IPS-20b (cell line): Measurements from ENCODE around the gene EPGN.
"Not testable (repeated sequence)": the region's sequence is repeated elsewhere in the genome, so short reads cannot be mapped to it uniquely, and the experiment has no call there.

Experiments
- H3K27ac ChIP-seq: one replicate; pipeline ENCODE4 v1.5.1; 2013; ENCODE audit warnings: low read length
- H3K27me3 ChIP-seq: 2 replicates; pipeline ENCODE4 v1.6.1; 2013; ENCODE audit warnings: mild to moderate bottlenecking, low read length, inconsistent platforms; ENCODE audit not compliant: insufficient read depth
- H3K36me3 ChIP-seq: 2 replicates; pipeline ENCODE4 v1.6.1; 2013; ENCODE audit warnings: low read depth, mild to moderate bottlenecking, inconsistent platforms, low read length, moderate library complexity; ENCODE audit not compliant: insufficient read depth
- H3K4me1 ChIP-seq: 2 replicates; pipeline ENCODE4 v1.6.1; 2013; ENCODE audit warnings: mild to moderate bottlenecking, control low read depth, inconsistent platforms, low read length, moderate library complexity; ENCODE audit not compliant: insufficient read depth
- H3K4me3 ChIP-seq: 2 replicates; pipeline ENCODE4 v1.5.1; 2013; ENCODE audit warnings: mild to moderate bottlenecking, low read length, inconsistent platforms
- H3K9ac ChIP-seq: 2 replicates; pipeline ENCODE4 v1.6.1; 2013; ENCODE audit warnings: low read depth, mild to moderate bottlenecking, inconsistent platforms, low read length, moderate library complexity
- H3K9me3 ChIP-seq: 2 replicates; pipeline ENCODE4 v1.6.1; 2013; ENCODE audit warnings: mild to moderate bottlenecking, low read depth, low read length, inconsistent platforms; ENCODE audit not compliant: insufficient read depth

The EPGN gene

GRCh38 chr4:74325886-74326285, 17.6 kb downstream of the EPGN start:
- no peak overlapping the region for H3K4me3 ChIP-seq
- H3K27ac ChIP-seq, result no peak overlapping the region
- H3K9ac ChIP-seq, result no peak overlapping the region
- no peaks in the 10 kb centered on the region for H3K27me3 ChIP-seq
- H3K36me3 ChIP-seq, result no peaks in the 10 kb centered on the region
- H3K9me3 ChIP-seq, result no peaks in the 10 kb centered on the region
- peaks cover 11% of the 10 kb centered on the region; the same call in 1 of the 2 replicates for H3K4me1 ChIP-seq

DNA sequence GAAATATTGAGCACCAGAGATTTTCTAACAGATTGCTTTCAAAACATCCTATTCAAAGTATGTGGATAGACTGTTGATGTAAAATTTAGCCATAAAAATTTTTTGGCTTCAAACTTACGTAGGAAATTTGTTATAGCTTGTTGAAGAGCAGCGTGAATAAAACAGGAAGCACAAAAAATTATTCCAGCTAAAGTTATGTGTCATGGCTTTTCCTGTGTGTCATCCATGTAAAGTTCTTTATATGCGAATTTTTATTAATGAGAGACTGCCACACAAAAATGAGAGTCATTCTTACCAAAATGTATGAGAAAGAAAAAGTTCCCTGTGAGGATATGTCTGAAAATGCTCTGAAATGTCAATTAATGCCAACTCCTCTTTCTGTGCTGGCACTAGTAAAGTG, 19.5 kb downstream of the EPGN start:
- Histone ChIP-seq H3K27me3 (no peaks in the 10 kb centered on the region), H3K27ac (no peak overlapping the region), H3K36me3 (no peaks in the 10 kb centered on the region), H3K9me3 (no peaks in the 10 kb centered on the region), H3K9ac (no peak overlapping the region), H3K4me3 (no peak overlapping the region), H3K4me1 (peaks cover 9% of the 10 kb centered on the region; the same call in 1 of the 2 replicates)

DNA sequence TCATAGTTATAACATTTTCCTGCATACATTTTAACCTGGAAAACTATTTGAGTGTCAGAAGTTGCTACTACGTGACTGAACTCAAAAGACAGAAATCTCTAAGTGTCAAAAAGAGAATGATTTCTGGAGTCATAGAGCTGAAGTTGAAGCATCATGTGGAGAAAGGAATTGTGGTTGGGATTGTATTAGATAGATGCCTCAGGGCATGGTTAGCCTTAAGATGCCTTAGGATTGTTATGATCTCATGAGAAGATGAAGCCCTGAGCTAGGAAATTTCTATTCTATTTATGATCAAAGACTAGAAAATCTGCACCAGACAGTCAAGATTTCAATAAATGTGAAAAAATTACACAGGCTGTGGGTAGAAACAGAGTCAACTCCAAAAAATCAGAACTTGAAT, 20.2 kb downstream of the EPGN start:
- no peaks in the 10 kb centered on the region for H3K27me3 ChIP-seq
- H3K4me3 ChIP-seq, result no peak overlapping the region
- no peaks in the 10 kb centered on the region for H3K36me3 ChIP-seq
- no peaks in the 10 kb centered on the region for H3K9me3 ChIP-seq
- peaks cover 7% of the 10 kb centered on the region; the same call in 1 of the 2 replicates for H3K4me1 ChIP-seq
- H3K27ac ChIP-seq, result no peak overlapping the region
- H3K9ac ChIP-seq, result no peak overlapping the region

- Histone ChIP-seq H3K4me3 (no peak overlapping the region), H3K9ac (no peak overlapping the region), H3K9me3 (no peaks in the 10 kb centered on the region), H3K4me1 (no peaks in the 10 kb centered on the region; the same call in 1 of the 2 replicates), H3K27ac (no peak overlapping the region), H3K27me3 (no peaks in the 10 kb centered on the region), H3K36me3 (no peaks in the 10 kb centered on the region)
These were observed 21.0 kb downstream of the EPGN start for GRCh38 chr4:74329307-74329706.

DNA sequence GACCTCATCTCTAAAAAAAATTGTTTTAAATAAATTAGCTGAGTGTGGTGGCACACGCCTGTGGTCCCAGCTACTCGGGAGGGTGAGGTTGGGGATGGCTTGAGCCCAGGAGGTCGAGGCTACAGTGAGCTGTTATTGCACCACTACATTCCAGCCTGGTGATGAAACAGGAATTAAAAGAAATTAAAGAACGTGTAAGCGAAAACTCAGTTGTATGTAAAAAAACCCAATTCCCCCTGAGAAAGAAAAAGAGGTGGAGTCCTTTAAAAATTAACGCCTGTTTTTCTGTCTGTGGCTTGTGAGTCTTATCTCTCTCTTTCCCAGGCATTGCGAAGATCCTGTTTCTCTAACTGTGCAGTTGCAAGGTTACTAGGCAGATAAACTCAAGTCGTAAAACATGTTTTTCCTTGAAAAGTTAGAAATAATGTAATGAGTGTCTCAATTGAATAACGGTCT, 22.1 kb downstream of the EPGN start:
- Histone ChIP-seq H3K4me3 (no peak overlapping the region), H3K4me1 (no peaks in the 10 kb centered on the region; the same call in 1 of the 2 replicates)

GRCh38 chr4:74331252-74331651, 23.0 kb downstream of the EPGN start:
- no peaks in the 10 kb centered on the region for H3K9me3 ChIP-seq
- H3K36me3 ChIP-seq, result no peaks in the 10 kb centered on the region
- no peaks in the 10 kb centered on the region for H3K27me3 ChIP-seq
- no peaks in the 10 kb centered on the region; the same call in 1 of the 2 replicates for H3K4me1 ChIP-seq
- no peak overlapping the region for H3K9ac ChIP-seq
- no peak overlapping the region for H3K4me3 ChIP-seq
- no peak overlapping the region for H3K27ac ChIP-seq

More for the DNA sequence above, 22.1 kb downstream of the EPGN start:
- Histone ChIP-seq H3K27ac (no peak overlapping the region), H3K9me3 (no peaks in the 10 kb centered on the region), H3K9ac (no peak overlapping the region), H3K27me3 (no peaks in the 10 kb centered on the region), H3K36me3 (no peaks in the 10 kb centered on the region)

- Histone ChIP-seq H3K4me3 (no peak overlapping the region), H3K27me3 (no peaks in the 10 kb centered on the region), H3K27ac (no peak overlapping the region), H3K9ac (no peak overlapping the region), H3K9me3 (no peaks in the 10 kb centered on the region), H3K4me1 (no peaks in the 10 kb centered on the region; the same call in 1 of the 2 replicates), H3K36me3 (no peaks in the 10 kb centered on the region)
These were observed 23.7 kb downstream of the EPGN start for GRCh38 chr4:74331944-74332343.

GRCh38 chr4:74334636-74335035, 26.4 kb downstream of the EPGN start:
- no peaks in the 10 kb centered on the region for H3K36me3 ChIP-seq
- H3K27me3 ChIP-seq, result no peaks in the 10 kb centered on the region
- no peak overlapping the region for H3K27ac ChIP-seq
- H3K9ac ChIP-seq, result no peak overlapping the region
- H3K9me3 ChIP-seq, result no peaks in the 10 kb centered on the region
- no peaks in the 10 kb centered on the region; the same call in 1 of the 2 replicates for H3K4me1 ChIP-seq
- H3K4me3 ChIP-seq, result no peak overlapping the region

- H3K4me1 ChIP-seq, result no peaks in the 10 kb centered on the region; the same call in 1 of the 2 replicates
- H3K9ac ChIP-seq, result no peak overlapping the region
- H3K27ac ChIP-seq, result no peak overlapping the region
- no peaks in the 10 kb centered on the region for H3K27me3 ChIP-seq
- no peaks in the 10 kb centered on the region for H3K9me3 ChIP-seq
- no peaks in the 10 kb centered on the region for H3K36me3 ChIP-seq
- no peak overlapping the region for H3K4me3 ChIP-seq
These were observed 27.2 kb downstream of the EPGN start for GRCh38 chr4:74335341-74336021.

DNA sequence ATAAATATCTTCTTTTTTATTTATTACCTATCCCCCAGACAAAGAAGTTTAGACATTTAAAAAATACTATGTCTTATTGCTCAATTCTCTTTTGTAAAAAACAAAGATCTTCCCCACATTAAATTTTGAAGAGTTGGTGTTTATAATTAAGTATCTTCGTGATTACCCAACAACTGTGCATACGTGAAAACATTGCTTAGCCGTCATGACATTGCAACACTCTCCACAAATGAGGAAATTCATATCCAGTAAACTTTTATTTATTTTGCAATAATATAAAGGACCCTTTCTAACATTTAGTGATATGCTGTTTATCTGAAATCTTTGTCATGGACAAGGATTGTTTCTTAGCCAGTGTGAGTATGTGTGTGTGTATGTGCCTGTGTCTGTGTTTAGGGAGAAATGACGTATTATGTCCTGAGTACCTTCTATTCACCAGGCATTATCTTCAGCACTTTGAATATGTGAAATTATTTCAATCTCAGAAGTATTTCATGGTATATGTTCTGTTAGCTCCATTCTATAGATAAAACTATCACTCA, 30.6 kb downstream of the EPGN start:
- Histone ChIP-seq H3K36me3 (no peaks in the 10 kb centered on the region), H3K27ac (no peak overlapping the region), H3K9ac (no peak overlapping the region), H3K27me3 (no peaks in the 10 kb centered on the region), H3K4me1 (no peaks in the 10 kb centered on the region), H3K9me3 (peaks cover 8% of the 10 kb centered on the region), H3K4me3 (no peak overlapping the region)

GRCh38 chr4:74339501-74339900, 31.2 kb downstream of the EPGN start:
- Histone ChIP-seq H3K4me3 (no peak overlapping the region), H3K27me3 (no peaks in the 10 kb centered on the region), H3K36me3 (no peaks in the 10 kb centered on the region), H3K4me1 (no peaks in the 10 kb centered on the region), H3K9ac (no peak overlapping the region), H3K9me3 (peaks cover 15% of the 10 kb centered on the region), H3K27ac (no peak overlapping the region)

DNA sequence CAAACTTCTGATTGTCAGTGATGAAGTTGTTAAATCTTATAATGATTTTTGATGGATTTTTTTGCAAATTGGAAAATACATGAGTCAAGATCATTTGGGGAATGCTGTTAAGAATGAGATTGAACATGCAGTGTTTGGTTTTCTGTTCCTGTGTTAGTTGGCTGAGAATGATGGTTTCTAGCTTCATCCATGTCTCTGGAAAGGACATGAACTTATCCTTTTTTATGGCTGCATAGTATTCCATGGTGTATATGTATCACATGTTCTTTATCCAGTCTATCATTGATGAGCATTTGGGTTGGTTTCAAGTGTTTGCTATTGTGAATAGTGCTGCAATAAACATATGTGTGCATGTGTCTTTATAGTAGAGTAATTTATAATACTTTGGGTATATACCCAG, 32.2 kb downstream of the EPGN start:
- H3K9me3 ChIP-seq, result peaks cover 17% of the 10 kb centered on the region
- not testable (repeated sequence) for H3K4me1 ChIP-seq, H3K9ac ChIP-seq, H3K27ac ChIP-seq, H3K27me3 ChIP-seq, H3K4me3 ChIP-seq, H3K36me3 ChIP-seq
